Skeletal muscle satellite cell (primary cell): ENCODE results near the gene SNTA1.
A peak's percentile ranks its signal among the peaks of the same experiment; 100 is the strongest.

Experiments
- H3K27me3 ChIP-seq: 2 replicates; pipeline ENCODE4 v1.7.0; 2013; ENCODE audit warnings: low read length; ENCODE audit not compliant: control insufficient read depth, insufficient read depth
- H3K36me3 ChIP-seq: 2 replicates; pipeline ENCODE4 v1.7.0; 2013; ENCODE audit warnings: mild to moderate bottlenecking, control low read depth, low read length; ENCODE audit not compliant: insufficient read depth
- H3K4me1 ChIP-seq: 2 replicates; pipeline ENCODE4 v1.7.0; 2013; ENCODE audit warnings: low read length; ENCODE audit not compliant: control insufficient read depth, insufficient read depth
- H3K4me2 ChIP-seq: 2 replicates; pipeline ENCODE4 v1.7.0; 2013; ENCODE audit warnings: mild to moderate bottlenecking, low read length
- H3K4me3 ChIP-seq: 2 replicates; pipeline ENCODE4 v1.7.0; 2013; ENCODE audit warnings: low read length
- H3K9ac ChIP-seq: 2 replicates; pipeline ENCODE4 v1.7.0; 2013; ENCODE audit warnings: mild to moderate bottlenecking, low read depth, low read length, moderate library complexity
- H3K9me3 ChIP-seq: replicated peaks from 2 replicates; pipeline ENCODE4 v1.7.0; 2013; ENCODE audit warnings: mild to moderate bottlenecking, control low read depth, low read length

Gene SNTA1

DNA sequence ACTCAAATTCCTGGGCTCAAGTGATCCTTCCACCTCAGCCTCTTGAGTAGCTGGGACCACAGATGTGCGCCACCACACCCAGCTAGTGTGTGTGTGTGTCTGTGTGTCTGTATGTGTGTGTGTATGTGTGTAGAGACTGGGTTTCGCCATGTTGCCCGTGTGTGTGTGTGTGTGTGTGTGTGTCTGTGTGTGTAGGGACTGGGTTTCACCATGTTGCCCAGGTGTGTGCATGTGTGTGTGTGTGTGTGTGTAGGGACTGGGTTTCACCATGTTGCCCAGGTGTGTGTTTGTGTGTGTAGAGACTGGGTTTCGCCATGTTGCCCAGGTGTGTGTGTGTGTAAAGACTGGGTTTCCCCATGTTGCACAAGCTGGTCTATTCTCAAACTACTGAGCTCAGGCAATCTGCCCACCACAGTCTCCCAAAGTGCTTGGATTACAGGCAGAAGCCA is 70.5 kb downstream of the SNTA1 start:
- Histone ChIP-seq H3K36me3 (peaks cover 20% of the 10 kb centered on the region), H3K4me3 (no peak overlapping the region), H3K4me1 (peaks cover 33% of the 10 kb centered on the region), H3K9ac (no peak overlapping the region), H3K9me3 (no peaks in the 10 kb centered on the region), H3K27me3 (no peaks in the 10 kb centered on the region), H3K4me2 (no peak overlapping the region)

DNA sequence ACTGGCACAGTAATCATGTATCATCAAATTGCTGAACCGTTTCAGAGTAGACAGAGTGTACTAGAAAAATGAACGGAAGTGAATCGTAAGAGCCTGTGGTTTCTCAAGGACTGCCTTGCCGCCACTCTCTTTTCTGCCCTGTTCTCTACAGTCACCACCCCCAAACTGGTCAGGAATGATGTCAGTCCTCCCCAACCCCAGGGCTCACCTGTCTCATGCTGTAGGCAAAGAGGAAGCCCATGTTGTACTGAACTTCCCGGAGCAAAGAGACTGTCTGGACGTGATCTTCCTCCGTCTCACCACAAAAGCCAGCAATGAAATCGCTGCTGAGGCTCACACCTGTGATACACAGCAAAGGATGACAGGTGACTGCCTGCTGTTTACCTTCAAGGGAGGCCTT is 73.3 kb downstream of the SNTA1 start:
- Histone ChIP-seq H3K9ac (peak overlapping the region; percentile 31), H3K36me3 (peaks cover 39% of the 10 kb centered on the region)

DNA sequence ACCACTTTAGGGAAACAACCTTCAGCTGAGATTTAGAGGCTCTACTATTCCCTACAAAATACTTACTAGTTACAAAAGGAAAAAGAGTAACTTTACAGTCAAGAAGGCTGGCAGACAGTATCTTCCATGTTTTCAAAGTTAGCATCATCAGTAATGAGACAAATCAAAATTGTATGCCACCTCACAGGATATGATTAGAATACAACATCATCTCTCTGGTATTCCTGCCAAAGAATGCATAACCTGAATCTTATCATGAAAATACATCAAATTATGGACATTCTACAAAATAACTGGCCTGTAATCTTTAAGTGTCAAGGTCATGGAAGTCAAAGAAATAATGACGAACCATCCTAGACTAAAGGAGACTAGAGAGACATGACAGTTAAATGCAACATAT is 80.7 kb downstream of the SNTA1 start:
- Histone ChIP-seq H3K27me3 (no peaks in the 10 kb centered on the region), H3K4me1 (peaks cover 7% of the 10 kb centered on the region), H3K36me3 (peaks cover 51% of the 10 kb centered on the region)

More for the DNA sequence above, 73.3 kb downstream of the SNTA1 start:
- Histone ChIP-seq H3K9me3 (no peaks in the 10 kb centered on the region), H3K4me3 (no peak overlapping the region), H3K4me2 (no peak overlapping the region), H3K27me3 (no peaks in the 10 kb centered on the region), H3K4me1 (peaks cover 33% of the 10 kb centered on the region)

DNA sequence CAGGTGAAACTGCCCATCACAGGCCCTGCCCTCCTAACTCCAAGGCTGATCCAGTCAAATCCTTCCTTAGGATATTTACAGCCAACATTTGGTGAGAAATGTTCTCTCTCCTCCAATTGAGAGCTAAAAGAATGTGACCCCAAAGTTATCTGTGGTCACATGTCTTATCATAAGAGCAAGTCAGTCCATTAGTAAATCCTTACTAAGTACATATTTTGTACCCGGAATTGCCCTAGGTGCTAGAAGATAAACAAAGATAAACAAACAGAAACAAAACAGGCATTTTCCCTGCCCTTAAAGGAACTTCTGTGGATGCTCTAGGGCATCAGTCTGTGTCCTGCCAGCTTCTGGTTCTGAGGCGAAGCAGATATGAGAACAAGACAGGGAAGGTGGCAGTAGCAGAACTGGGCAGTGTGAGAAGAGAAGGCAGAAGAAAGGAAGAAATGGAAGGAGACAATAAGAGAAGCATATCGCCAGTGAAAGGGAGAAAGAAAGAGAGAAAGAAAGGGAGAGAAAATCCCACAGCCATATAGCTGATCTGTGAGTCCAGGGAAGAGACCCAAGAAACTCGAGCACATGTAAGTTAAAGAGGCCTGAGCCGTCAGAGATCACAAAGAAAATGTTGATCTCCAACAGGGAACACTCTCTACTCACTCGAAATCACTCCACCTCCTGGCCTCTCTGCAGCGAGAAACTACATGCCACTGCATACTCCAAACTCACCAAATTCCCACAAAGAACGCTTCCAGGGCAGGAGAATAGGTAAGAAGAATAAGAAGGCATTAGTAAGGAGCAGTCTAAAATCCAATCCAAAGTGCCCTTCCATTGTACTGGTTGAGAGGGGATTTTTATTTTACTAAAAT is 83.9 kb downstream of the SNTA1 start:
- H3K4me2 ChIP-seq, result no peak overlapping the region
- peaks cover 30% of the 10 kb centered on the region for H3K36me3 ChIP-seq
- no peaks in the 10 kb centered on the region for H3K9me3 ChIP-seq
- H3K9ac ChIP-seq, result no peak overlapping the region
- no peak overlapping the region for H3K4me3 ChIP-seq
- H3K4me1 ChIP-seq, result peaks cover 7% of the 10 kb centered on the region
- H3K27me3 ChIP-seq, result no peaks in the 10 kb centered on the region

More for the DNA sequence above, 80.7 kb downstream of the SNTA1 start:
- Histone ChIP-seq H3K4me2 (no peak overlapping the region), H3K9ac (no peak overlapping the region), H3K9me3 (no peaks in the 10 kb centered on the region), H3K4me3 (no peak overlapping the region)
